DND-41 (cell line): ENCODE measurements around the gene GSK3A.

Source experiments
- ATAC-seq: fragments of 200-7000 bp; cut with Tn5 transposase; 3 replicates; pipeline ENCODE4 v1.9.1; 2021; ENCODE audit warnings: low read depth; ENCODE audit not compliant: insufficient read depth
- DNase-seq: peaks from one replicate; pipeline ENCODE4 v3.0.0-alpha.2; 2020
- H2AFZ ChIP-seq: 2 replicates; pipeline ENCODE4 v1.6.0; 2012; ENCODE audit warnings: low read depth, low read length
- H3K27ac ChIP-seq: 2 replicates; pipeline ENCODE4 v1.5.1; 2012; ENCODE audit warnings: low read length, inconsistent platforms
- H3K27me3 ChIP-seq: fragments of 200-600 bp; sonication (generic); 2 replicates; pipeline ENCODE4 v1.6.0; 2012; ENCODE audit warnings: low read length, mild to moderate bottlenecking, inconsistent platforms; ENCODE audit not compliant: insufficient read depth, poor library complexity
- H3K36me3 ChIP-seq: 2 replicates; pipeline ENCODE4 v1.5.1; 2012; ENCODE audit warnings: low read length, inconsistent platforms; ENCODE audit not compliant: insufficient read depth
- H3K4me1 ChIP-seq: 2 replicates; pipeline ENCODE4 v1.5.1; 2012; ENCODE audit warnings: mild to moderate bottlenecking, low read length; ENCODE audit not compliant: insufficient read depth
- H3K4me2 ChIP-seq: 2 replicates; pipeline ENCODE4 v1.6.0; 2012; ENCODE audit warnings: mild to moderate bottlenecking, moderate library complexity, low read length, inconsistent platforms; ENCODE audit not compliant: insufficient read depth
- H3K4me3 ChIP-seq, 2 experiments: fragments of 200-600 bp in 1 of 2; shearing (Covaris generic) in 1 of 2; 2 replicates each; pipeline ENCODE4 v1.5.1; 2012 to 2016; ENCODE audit warnings: inconsistent platforms in 2 of 2, low read length in 2 of 2, mild to moderate bottlenecking in 2 of 2, low read depth in 1 of 2, moderate library complexity in 1 of 2
- H3K79me2 ChIP-seq: 2 replicates; pipeline ENCODE4 v1.6.0; 2012; ENCODE audit warnings: low read length, inconsistent platforms; ENCODE audit not compliant: insufficient read depth
- H3K9ac ChIP-seq: 2 replicates; pipeline ENCODE4 v1.6.0; 2012; ENCODE audit warnings: low read depth, mild to moderate bottlenecking, inconsistent platforms, low read length, moderate library complexity
- H3K9me3 ChIP-seq: 2 replicates; pipeline ENCODE4 v1.5.1; 2012; ENCODE audit warnings: low read length, moderate library complexity, mild to moderate bottlenecking, inconsistent platforms; ENCODE audit not compliant: insufficient read depth, severe bottlenecking
- H4K20me1 ChIP-seq: 2 replicates; pipeline ENCODE4 v1.6.0; 2012; ENCODE audit warnings: low read length; ENCODE audit not compliant: insufficient read depth
- EZH2 ChIP-seq: IDR thresholded peaks from 3 replicates; pipeline ENCODE4 v1.6.1; 2012; ENCODE audit warnings: borderline replicate concordance, low read depth, mild to moderate bottlenecking, moderate library complexity, low read length, inconsistent platforms; ENCODE audit not compliant: severe bottlenecking
- TF ChIP-seq, protein P1 (sequence below): IDR thresholded peaks from 2 replicates; pipeline ENCODE4 v1.5.1; 2012; ENCODE audit warnings: borderline replicate concordance, low read length, moderate library complexity, mild to moderate bottlenecking; ENCODE audit not compliant: poor library complexity, severe bottlenecking; ENCODE audit errors: extremely low read depth

GSK3A gene

DNA sequence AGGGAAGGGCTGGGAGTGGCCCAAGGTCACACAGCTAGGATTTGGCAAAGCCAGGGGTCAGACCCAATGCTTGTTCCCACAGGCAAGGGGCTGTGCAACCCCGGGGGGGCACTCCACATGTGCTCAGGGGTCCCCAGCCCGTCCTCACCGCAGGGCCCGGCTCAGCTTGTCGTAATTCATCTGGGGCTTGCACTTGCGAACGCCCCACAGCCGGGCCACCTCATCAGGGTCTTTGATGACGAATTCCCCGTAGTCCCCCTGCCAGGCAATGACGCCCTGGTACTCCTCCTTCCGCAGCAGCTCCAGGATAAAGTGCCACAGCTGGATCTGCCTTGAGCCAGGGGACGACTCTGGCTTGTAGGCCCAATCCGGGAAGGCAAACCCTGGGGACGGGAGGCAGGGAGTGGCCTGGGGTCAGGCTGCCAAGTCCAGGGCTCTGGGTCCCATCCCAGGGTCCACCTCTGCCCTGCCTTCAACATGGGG is 7.8 kb upstream of the GSK3A start:
- peaks cover 31% of the 10 kb centered on the region for H3K36me3 ChIP-seq
- TF ChIP-seq, protein P1, sequence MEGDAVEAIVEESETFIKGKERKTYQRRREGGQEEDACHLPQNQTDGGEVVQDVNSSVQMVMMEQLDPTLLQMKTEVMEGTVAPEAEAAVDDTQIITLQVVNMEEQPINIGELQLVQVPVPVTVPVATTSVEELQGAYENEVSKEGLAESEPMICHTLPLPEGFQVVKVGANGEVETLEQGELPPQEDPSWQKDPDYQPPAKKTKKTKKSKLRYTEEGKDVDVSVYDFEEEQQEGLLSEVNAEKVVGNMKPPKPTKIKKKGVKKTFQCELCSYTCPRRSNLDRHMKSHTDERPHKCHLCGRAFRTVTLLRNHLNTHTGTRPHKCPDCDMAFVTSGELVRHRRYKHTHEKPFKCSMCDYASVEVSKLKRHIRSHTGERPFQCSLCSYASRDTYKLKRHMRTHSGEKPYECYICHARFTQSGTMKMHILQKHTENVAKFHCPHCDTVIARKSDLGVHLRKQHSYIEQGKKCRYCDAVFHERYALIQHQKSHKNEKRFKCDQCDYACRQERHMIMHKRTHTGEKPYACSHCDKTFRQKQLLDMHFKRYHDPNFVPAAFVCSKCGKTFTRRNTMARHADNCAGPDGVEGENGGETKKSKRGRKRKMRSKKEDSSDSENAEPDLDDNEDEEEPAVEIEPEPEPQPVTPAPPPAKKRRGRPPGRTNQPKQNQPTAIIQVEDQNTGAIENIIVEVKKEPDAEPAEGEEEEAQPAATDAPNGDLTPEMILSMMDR: no peak
- TF ChIP-seq EZH2: no peak
- no peak for DNase-seq
- H3K4me1 ChIP-seq: peaks cover 24% of the 10 kb centered on the region
- H3K4me2 ChIP-seq: no peak overlapping the region
- H4K20me1 ChIP-seq: peaks cover 31% of the 10 kb centered on the region
- no peaks in the 10 kb centered on the region for H3K9me3 ChIP-seq
- H3K27me3 ChIP-seq: no peaks in the 10 kb centered on the region
- H3K9ac ChIP-seq: no peak overlapping the region
- no peak overlapping the region for H3K4me3 ChIP-seq
- no peak overlapping the region for H3K27ac ChIP-seq
- ATAC-seq: no peak
- H3K79me2 ChIP-seq: peaks cover 50% of the 10 kb centered on the region
- no peak overlapping the region for H2AFZ ChIP-seq

GRCh38 chr19:42249769-42250168 is 7.4 kb upstream of the GSK3A start:
- DNase-seq: no peak
- Histone ChIP-seq H3K27ac (no peak overlapping the region), H3K4me1 (peaks cover 28% of the 10 kb centered on the region), H3K4me3 (no peak overlapping the region), H3K9me3 (no peaks in the 10 kb centered on the region), H3K9ac (no peak overlapping the region), H3K4me2 (no peak overlapping the region), H3K36me3 (peaks cover 31% of the 10 kb centered on the region), H4K20me1 (peaks cover 31% of the 10 kb centered on the region), H3K27me3 (no peaks in the 10 kb centered on the region), H3K79me2 (peaks cover 49% of the 10 kb centered on the region), H2AFZ (no peak overlapping the region)
- ATAC-seq: no peak
- TF ChIP-seq EZH2: no peak
- TF ChIP-seq, protein P1: no peak

GRCh38 chr19:42249149-42249750 is 6.8 kb upstream of the GSK3A start:
- H3K4me1 ChIP-seq: peaks cover 28% of the 10 kb centered on the region
- H3K27me3 ChIP-seq: no peaks in the 10 kb centered on the region
- peaks cover 45% of the 10 kb centered on the region for H3K79me2 ChIP-seq
- H3K9me3 ChIP-seq: no peaks in the 10 kb centered on the region
- ATAC-seq (no peak), DNase-seq (no peak)
- no peak overlapping the region for H3K4me2 ChIP-seq
- peaks cover 28% of the 10 kb centered on the region for H3K36me3 ChIP-seq
- H2AFZ ChIP-seq: no peak overlapping the region
- H3K9ac ChIP-seq: no peak overlapping the region
- H4K20me1 ChIP-seq: peaks cover 31% of the 10 kb centered on the region
- no peak overlapping the region for H3K27ac ChIP-seq
- TF ChIP-seq EZH2: no peak
- TF ChIP-seq, protein P1: no peak
- H3K4me3 ChIP-seq: no peak overlapping the region
